Measurements from ENCODE around the gene C10orf120. TPM values are rescaled to one million over a fixed set of nuclear protein-coding genes. Genes with fewer than 3 reads are reported as not detected.

The C10orf120 gene
- total RNA-seq, 1 experiment from 2014 or later = not detected

- DNase-seq (ENCODE audit: low read depth) = no peak
Measured at GRCh38 chr10:122662231-122662630, 37.4 kb downstream of the C10orf120 start.

- no peak for DNase-seq (ENCODE audit: low read depth)
Measured at GRCh38 chr10:122660696-122661095, 39.0 kb downstream of the C10orf120 start.

- no peak for DNase-seq (ENCODE audit: low read depth)
Measured at GRCh38 chr10:122659651-122660050, 40.0 kb downstream of the C10orf120 start.

- DNase-seq (ENCODE audit: low read depth) = no peak
Measured at GRCh38 chr10:122659126-122659525, 40.5 kb downstream of the C10orf120 start.

GRCh38 chr10:122658356-122659049 is 41.1 kb downstream of the C10orf120 start:
- DNase-seq (ENCODE audit: low read depth) = no peak

- DNase-seq (ENCODE audit: low read depth) = no peak
Measured at GRCh38 chr10:122657729-122658128, 41.9 kb downstream of the C10orf120 start.

GRCh38 chr10:122657255-122657654 is 42.4 kb downstream of the C10orf120 start:
- no peak for DNase-seq (ENCODE audit: low read depth)

GRCh38 chr10:122656741-122657140 is 42.9 kb downstream of the C10orf120 start:
- DNase-seq (ENCODE audit: low read depth) = no peak

- DNase-seq (ENCODE audit: low read depth) = no peak
Measured at GRCh38 chr10:122656308-122656705, 43.3 kb downstream of the C10orf120 start.

GRCh38 chr10:122655524-122656307 is 43.9 kb downstream of the C10orf120 start:
- DNase-seq (ENCODE audit: low read depth) = no peak

- peak; percentile 16 for DNase-seq (ENCODE audit: low read depth)
Measured at GRCh38 chr10:122650331-122650730, 49.3 kb downstream of the C10orf120 start.

- no peak for DNase-seq (ENCODE audit: low read depth)
Measured at GRCh38 chr10:122649903-122650302, 49.7 kb downstream of the C10orf120 start.

GRCh38 chr10:122648599-122649428 is 50.8 kb downstream of the C10orf120 start:
- peak; percentile 46 for DNase-seq (ENCODE audit: low read depth)

Other genes starting within 250 kb of the C10orf120 start
- not detected in 2 replicates for gene ARMS2, start 245.2 kb downstream of the C10orf120 start, total RNA-seq (2014; rRNA removed; shearing (Covaris generic))
- 85.5 and 89.7 TPM in 2 replicates for gene HTRA1, start 238.3 kb downstream of the C10orf120 start, total RNA-seq (2014; rRNA removed; shearing (Covaris generic))
- gene DMBT1, start 139.1 kb downstream of the C10orf120 start, total RNA-seq (2014; rRNA removed; shearing (Covaris generic)) = 0.52 and 0.84 TPM in 2 replicates
- 0.02 and 0.05 TPM in 2 replicates for gene CUZD1, start 146.0 kb upstream of the C10orf120 start, total RNA-seq (2014; rRNA removed; shearing (Covaris generic))
- gene FAM24B, start 179.7 kb upstream of the C10orf120 start, total RNA-seq (2014; rRNA removed; shearing (Covaris generic)) = 0.39 and 2.2 TPM in 2 replicates
- gene FAM24A, start 210.8 kb upstream of the C10orf120 start, total RNA-seq (2014; rRNA removed; shearing (Covaris generic)) = not detected in 2 replicates

Data from M059J (cell line).